ENCODE measurements around the gene ZNF716.

DNA sequence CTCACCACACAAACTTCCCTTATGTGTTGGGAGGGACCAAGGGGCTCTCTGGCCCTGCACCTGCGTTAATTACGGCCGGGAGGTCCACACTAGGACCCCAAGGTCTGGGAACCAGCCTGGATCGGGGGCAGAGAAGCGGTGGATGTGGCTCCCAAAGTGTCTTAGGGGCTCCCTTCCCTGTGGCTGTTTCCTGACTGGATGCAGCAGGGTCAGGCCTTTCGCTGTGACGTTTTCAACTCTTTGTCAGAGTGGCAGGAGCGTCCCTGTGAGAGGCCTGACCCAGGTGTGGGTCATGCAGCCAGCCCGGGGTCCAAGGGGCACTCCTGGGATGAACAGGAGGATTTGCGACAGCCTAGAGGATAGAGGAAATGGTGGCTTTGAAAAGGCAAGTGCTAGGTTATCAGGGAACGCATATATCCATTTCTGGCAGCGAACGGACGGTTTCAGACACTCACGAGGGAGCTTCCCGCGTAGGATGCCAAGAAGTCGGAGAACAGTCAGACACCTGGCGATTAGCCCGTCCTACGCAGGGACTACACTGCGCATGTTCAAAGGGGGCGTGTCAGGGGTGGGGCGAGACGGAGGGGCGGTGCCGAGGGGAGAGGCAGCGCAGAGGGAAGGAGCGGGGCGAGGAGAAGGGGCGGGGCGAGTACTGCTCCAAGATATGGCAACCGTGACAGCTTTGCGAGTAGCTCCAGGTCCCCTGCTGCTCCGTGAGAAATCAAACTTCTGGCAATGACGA is 46.2 kb upstream of the ZNF716 start:
- TF ChIP-seq, protein P1, sequence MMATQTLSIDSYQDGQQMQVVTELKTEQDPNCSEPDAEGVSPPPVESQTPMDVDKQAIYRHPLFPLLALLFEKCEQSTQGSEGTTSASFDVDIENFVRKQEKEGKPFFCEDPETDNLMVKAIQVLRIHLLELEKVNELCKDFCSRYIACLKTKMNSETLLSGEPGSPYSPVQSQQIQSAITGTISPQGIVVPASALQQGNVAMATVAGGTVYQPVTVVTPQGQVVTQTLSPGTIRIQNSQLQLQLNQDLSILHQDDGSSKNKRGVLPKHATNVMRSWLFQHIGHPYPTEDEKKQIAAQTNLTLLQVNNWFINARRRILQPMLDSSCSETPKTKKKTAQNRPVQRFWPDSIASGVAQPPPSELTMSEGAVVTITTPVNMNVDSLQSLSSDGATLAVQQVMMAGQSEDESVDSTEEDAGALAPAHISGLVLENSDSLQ (IDR thresholded peaks at IDR 0.05): no peak
- TF ChIP-seq BHLHE40 (IDR thresholded peaks at IDR 0.05; ENCODE audit: borderline replicate concordance) (no peak), ARNT (IDR thresholded peaks at IDR 0.05) (no peak), FOXK2 (IDR thresholded peaks at IDR 0.05) (no peak), HDGF (IDR thresholded peaks at IDR 0.05; ENCODE audit: borderline replicate concordance) (no peak), SP1 (IDR thresholded peaks at IDR 0.05) (no peak), FOXA1 (IDR thresholded peaks at IDR 0.05) (no peak), SUZ12 (IDR thresholded peaks at IDR 0.05) (no peak), TARDBP (IDR thresholded peaks at IDR 0.05) (no peak), L3MBTL2 (conservative IDR thresholded peaks at IDR 0.05) (no peak), LEF1 (IDR thresholded peaks at IDR 0.05; ENCODE audit: borderline replicate concordance) (no peak)
